NT2/D1 (cell line): ENCODE data around the gene HMGCL.
"Not testable (repeated sequence)": the region's sequence is repeated elsewhere in the genome, so short reads cannot be mapped to it uniquely, and the experiment has no call there.

ENCODE experiments used
- SUZ12 ChIP-seq: IDR thresholded peaks from 2 replicates; pipeline ENCODE4 v1.6.1; 2011; ENCODE audit not compliant: insufficient read length, insufficient read depth; ENCODE audit errors: extremely low read depth
- YY1 ChIP-seq: IDR thresholded peaks from 2 replicates; pipeline ENCODE4 v1.6.1; 2011; ENCODE audit not compliant: insufficient read length, insufficient read depth
- ZNF274 ChIP-seq: IDR thresholded peaks from 2 replicates; pipeline ENCODE4 v1.6.1; 2011; ENCODE audit warnings: mild to moderate bottlenecking, low read depth, low read length

GRCh38 chr1:23794732-23795182 lies 30.5 kb downstream of the HMGCL start:
- not testable (repeated sequence) for TF ChIP-seq YY1, ZNF274, SUZ12
